Measurements from ENCODE around the gene DNAAF8. TPM values are rescaled to one million over a fixed set of nuclear protein-coding genes. Genes with fewer than 3 reads are reported as not detected.

Gene DNAAF8
- total and polyA plus RNA-seq, 5 donors = 0.28 to 1.3 (median 0.43) TPM; not detected in 1

- peak; percentile 20 to 22 for ATAC-seq
- no peaks in the 10 kb centered on the region for H3K27me3 ChIP-seq (ENCODE audit: control insufficient read depth, insufficient read depth)
- 62% methylated on average over 14 of the region's 14 CpGs for WGBS
- H3K4me3 ChIP-seq (ENCODE audit: low read length) = no peak within 1 kb of the TSS
- H3K4me1 ChIP-seq (ENCODE audit: control insufficient read depth, insufficient read depth, low read length) = no peaks in the 10 kb centered on the region
- H3K9me3 ChIP-seq (ENCODE audit: control insufficient read depth, low read length) = no peaks in the 10 kb centered on the region
- DNase-seq = peak in 1 of 3 donors; percentile 43
- intact Hi-C loops (cut with DNase I) = no loop called here
- H3K27ac ChIP-seq (ENCODE audit: low read length) = no peak within 1 kb of the TSS
These were observed 53.5 kb downstream of the DNAAF8 start, which contains the start of gene SEPTIN12 for GRCh38 chr16:4787627-4788482. SEPTIN12 (minus strand) TSS chr16:4788345; CDS start chr16:4787645, 700 bp downstream.

DNA sequence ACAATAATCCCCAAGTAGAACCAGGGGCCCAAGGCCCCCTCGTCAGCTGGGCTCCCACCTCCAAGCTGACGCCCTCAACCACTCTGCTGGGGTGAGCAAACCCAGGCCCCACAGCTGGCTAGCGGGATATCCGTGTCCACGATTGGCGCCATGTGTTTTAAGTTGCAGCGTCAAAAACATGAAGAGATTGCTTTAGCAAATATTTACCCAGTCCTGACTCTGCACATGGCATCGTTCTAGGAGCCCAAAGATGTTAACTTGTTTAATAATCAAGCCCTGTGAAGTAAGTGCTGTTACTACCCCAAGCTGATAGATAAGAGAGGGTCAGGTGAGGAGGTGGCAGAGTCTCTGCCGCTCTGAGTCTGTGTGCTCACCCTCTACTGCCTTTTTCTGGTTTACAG is 54.2 kb downstream of the DNAAF8 start:
- ATAC-seq = no peak
- intact Hi-C loops (cut with DNase I) = no loop called here
- WGBS = 58% methylated on average over 9 of the region's 9 CpGs
- Histone ChIP-seq H3K4me1 (ENCODE audit: control insufficient read depth, insufficient read depth, low read length) (no peaks in the 10 kb centered on the region), H3K4me3 (ENCODE audit: low read length) (no peak overlapping the region), H3K27me3 (ENCODE audit: control insufficient read depth, insufficient read depth) (no peaks in the 10 kb centered on the region), H3K9me3 (ENCODE audit: control insufficient read depth, low read length) (no peaks in the 10 kb centered on the region), H3K27ac (ENCODE audit: low read length) (no peak overlapping the region)
- peak in 1 of 3 donors; percentile 17 for DNase-seq

- Histone ChIP-seq H3K4me1 (ENCODE audit: control insufficient read depth, insufficient read depth, low read length) (no peaks in the 10 kb centered on the region), H3K4me3 (ENCODE audit: low read length) (no peak overlapping the region), H3K27me3 (ENCODE audit: control insufficient read depth, insufficient read depth) (no peaks in the 10 kb centered on the region), H3K27ac (ENCODE audit: low read length) (no peak overlapping the region), H3K9me3 (ENCODE audit: control insufficient read depth, low read length) (no peaks in the 10 kb centered on the region)
- ATAC-seq (no peak), DNase-seq (no peak)
- intact Hi-C loops (cut with DNase I) = no loop called here
- 79% methylated on average over 7 of the region's 7 CpGs for WGBS
These were observed 54.6 kb downstream of the DNAAF8 start for GRCh38 chr16:4788910-4789309.

DNA sequence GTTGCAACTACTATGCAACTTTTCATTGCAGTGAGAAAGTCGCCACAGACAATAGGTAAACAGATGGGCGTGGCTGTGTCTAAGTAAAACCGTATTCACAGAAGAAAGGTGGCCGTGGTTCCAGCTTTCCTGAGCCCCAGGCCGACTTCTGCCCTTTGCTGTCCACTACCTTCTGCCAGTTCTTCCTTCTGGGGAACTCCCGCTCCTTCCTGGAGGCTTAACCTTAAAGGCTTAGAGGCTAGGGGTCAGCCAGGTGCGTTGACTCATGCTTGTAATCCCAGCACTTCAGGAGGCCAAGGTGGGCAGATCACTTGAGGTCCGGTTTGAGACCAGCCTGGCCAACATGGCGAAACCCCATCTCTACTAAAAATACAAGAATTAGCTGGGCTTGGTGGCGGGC is 55.9 kb downstream of the DNAAF8 start:
- no peaks in the 10 kb centered on the region for H3K9me3 ChIP-seq (ENCODE audit: control insufficient read depth, low read length)
- WGBS = 87% methylated on average over 10 of the region's 10 CpGs
- ATAC-seq (no peak), DNase-seq (peak in 1 of 3 donors; percentile 6)
- H3K27me3 ChIP-seq (ENCODE audit: control insufficient read depth, insufficient read depth) = no peaks in the 10 kb centered on the region
- H3K4me3 ChIP-seq (ENCODE audit: low read length) = no peak overlapping the region
- H3K27ac ChIP-seq (ENCODE audit: low read length) = no peak overlapping the region
- intact Hi-C loops (cut with DNase I) = no loop called here
- H3K4me1 ChIP-seq (ENCODE audit: control insufficient read depth, insufficient read depth, low read length) = no peaks in the 10 kb centered on the region

GRCh38 chr16:4790871-4791270 is 56.5 kb downstream of the DNAAF8 start:
- ATAC-seq = no peak
- 66% methylated on average over 10 of the region's 10 CpGs for WGBS

DNA sequence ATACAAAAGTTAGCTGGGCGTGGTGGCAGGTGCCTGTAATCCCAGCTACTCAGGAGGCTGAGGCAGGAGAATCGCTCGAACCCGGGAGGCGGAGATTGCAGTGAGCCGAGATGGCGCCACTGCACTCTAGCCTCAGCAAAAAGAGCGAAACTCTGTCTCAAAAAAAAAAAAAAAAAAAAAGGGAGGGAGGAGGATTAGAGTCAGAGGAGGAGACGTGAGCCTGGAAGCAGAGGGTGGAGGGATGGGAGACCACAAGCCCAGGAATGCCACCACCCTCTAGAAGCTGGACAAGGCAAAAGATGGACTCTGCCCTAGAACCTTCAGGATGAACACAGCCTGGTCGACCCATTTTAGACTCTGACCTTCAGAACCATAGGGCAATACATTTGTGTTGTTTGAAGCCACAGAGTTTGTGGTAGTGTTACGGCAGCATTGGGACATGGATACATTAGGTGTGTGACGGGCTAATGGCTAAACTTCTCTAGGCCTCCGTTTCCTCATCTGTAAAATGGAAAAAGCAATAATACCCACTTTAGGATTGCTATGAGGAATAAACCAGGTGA is 58.7 kb downstream of the DNAAF8 start:
- Histone ChIP-seq H3K4me3 (ENCODE audit: low read length) (no peak overlapping the region), H3K9me3 (ENCODE audit: control insufficient read depth, low read length) (no peaks in the 10 kb centered on the region), H3K4me1 (ENCODE audit: control insufficient read depth, insufficient read depth, low read length) (no peaks in the 10 kb centered on the region), H3K27ac (ENCODE audit: low read length) (no peak overlapping the region), H3K27me3 (ENCODE audit: control insufficient read depth, insufficient read depth) (no peaks in the 10 kb centered on the region)
- DNase-seq (peak in 1 of 3 donors; percentile 5), ATAC-seq (no peak)
- intact Hi-C loops (cut with DNase I) = no loop called here
- WGBS = 74% methylated on average over 13 of the region's 13 CpGs

More at GRCh38 chr16:4790871-4791270, 56.5 kb downstream of the DNAAF8 start:
- H3K4me3 ChIP-seq (ENCODE audit: low read length) = no peak overlapping the region
- H3K27ac ChIP-seq (ENCODE audit: low read length) = no peak overlapping the region
- H3K4me1 ChIP-seq (ENCODE audit: control insufficient read depth, insufficient read depth, low read length) = no peaks in the 10 kb centered on the region
- H3K27me3 ChIP-seq (ENCODE audit: control insufficient read depth, insufficient read depth) = no peaks in the 10 kb centered on the region
- peak in 1 of 3 donors; percentile 4 for DNase-seq
- intact Hi-C loops (cut with DNase I) = no loop called here
- no peaks in the 10 kb centered on the region for H3K9me3 ChIP-seq (ENCODE audit: control insufficient read depth, low read length)

DNA sequence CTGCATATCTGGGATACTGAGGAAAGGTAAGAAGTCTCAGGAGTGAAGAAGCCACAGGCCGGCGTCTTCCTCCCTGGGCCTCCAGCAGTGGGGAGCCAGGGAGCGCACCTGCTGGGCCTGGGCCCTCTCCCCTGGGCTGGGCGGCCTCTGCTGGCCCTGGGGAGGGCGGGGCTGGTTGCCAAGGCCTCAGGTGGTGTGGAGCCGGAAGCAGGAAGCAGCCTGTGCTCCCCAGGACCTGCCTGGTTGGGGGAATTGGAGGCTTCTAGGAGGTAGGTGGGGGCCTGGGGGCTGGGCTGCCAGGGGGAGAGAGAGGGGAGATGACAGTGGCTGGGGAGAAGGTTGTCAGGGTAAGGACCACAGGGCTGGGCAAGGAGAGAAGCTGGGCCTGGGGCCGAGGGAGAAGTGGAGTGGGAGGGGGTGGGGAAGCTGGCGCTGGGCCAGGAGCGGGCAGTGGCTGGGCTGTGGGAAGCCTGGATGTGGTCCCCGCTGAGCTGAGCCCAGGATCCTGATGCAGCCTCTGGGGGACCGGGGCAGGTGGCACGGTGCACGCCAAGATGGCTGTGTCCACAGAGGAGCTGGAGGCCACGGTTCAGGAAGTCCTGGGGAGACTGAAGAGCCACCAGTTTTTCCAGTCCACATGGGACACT is 61.0 kb downstream of the DNAAF8 start, which contains the start of gene SMIM22:
SMIM22 (plus strand) TSS at position 189 of the 647 bp plus-strand sequence; CDS start at position 555, 366 bp downstream.
- no peak within 1 kb of the TSS for H3K27ac ChIP-seq (ENCODE audit: low read length)
- intact Hi-C loops (cut with DNase I) = no loop called here
- no peaks in the 10 kb centered on the region for H3K4me1 ChIP-seq (ENCODE audit: control insufficient read depth, insufficient read depth, low read length)
- DNase-seq (peak in 1 of 3 donors; percentile 61), ATAC-seq (peak in 1 of 2 donors; percentile 25)
- H3K27me3 ChIP-seq (ENCODE audit: control insufficient read depth, insufficient read depth) = no peaks in the 10 kb centered on the region
- no peaks in the 10 kb centered on the region for H3K9me3 ChIP-seq (ENCODE audit: control insufficient read depth, low read length)
- whole genome bisulfite sequencing = 74% methylated on average over 14 of the region's 14 CpGs
- H3K4me3 ChIP-seq (ENCODE audit: low read length) = no peak within 1 kb of the TSS

- DNase-seq (peak in 1 of 3 donors; percentile 55), ATAC-seq (peak in 1 of 2 donors; percentile 4)
- Histone ChIP-seq H3K4me1 (ENCODE audit: control insufficient read depth, insufficient read depth, low read length) (no peaks in the 10 kb centered on the region), H3K27ac (ENCODE audit: low read length) (no peak overlapping the region), H3K4me3 (ENCODE audit: low read length) (no peak overlapping the region), H3K9me3 (ENCODE audit: control insufficient read depth, low read length) (no peaks in the 10 kb centered on the region), H3K27me3 (ENCODE audit: control insufficient read depth, insufficient read depth) (no peaks in the 10 kb centered on the region)
- WGBS = 94% methylated on average over 30 of the region's 30 CpGs
- intact Hi-C loops (cut with DNase I) = no loop called here
These were observed 61.7 kb downstream of the DNAAF8 start for GRCh38 chr16:4795828-4796572.

- ATAC-seq (no peak), DNase-seq (peak in 1 of 3 donors; percentile 46)
- Histone ChIP-seq H3K27me3 (ENCODE audit: control insufficient read depth, insufficient read depth) (no peaks in the 10 kb centered on the region), H3K27ac (ENCODE audit: low read length) (no peak overlapping the region), H3K9me3 (ENCODE audit: control insufficient read depth, low read length) (no peaks in the 10 kb centered on the region), H3K4me3 (ENCODE audit: low read length) (no peak overlapping the region), H3K4me1 (ENCODE audit: control insufficient read depth, insufficient read depth, low read length) (no peaks in the 10 kb centered on the region)
- WGBS = 87% methylated on average over 21 of the region's 21 CpGs
- intact Hi-C loops (cut with DNase I) = no loop called here
These were observed 62.9 kb downstream of the DNAAF8 start for GRCh38 chr16:4796982-4797804.

DNA sequence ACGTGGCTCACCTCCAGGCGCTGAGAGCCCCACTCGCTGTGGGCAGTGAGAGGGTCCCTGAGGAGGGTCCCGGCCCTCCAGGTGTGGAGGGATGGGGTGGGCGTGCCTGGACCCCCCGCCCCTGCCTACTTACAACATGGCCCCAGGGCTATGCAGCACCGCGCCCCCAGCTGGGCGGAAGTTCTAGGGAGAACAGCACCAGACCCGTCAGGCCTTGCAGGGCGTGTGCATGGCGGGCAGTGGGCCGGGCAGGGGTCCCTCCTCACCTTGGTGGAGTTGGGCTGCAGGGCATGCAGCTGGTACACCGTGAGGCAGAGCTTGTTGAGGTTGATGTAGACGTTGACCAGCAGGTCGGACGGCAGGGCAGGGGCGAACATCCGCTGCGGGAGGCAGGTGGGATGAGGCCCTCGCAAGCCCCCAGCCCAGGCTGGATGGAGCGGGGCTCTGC is 63.5 kb downstream of the DNAAF8 start:
- H3K27ac ChIP-seq (ENCODE audit: low read length) = no peak overlapping the region
- no peak overlapping the region for H3K4me3 ChIP-seq (ENCODE audit: low read length)
- no peaks in the 10 kb centered on the region for H3K4me1 ChIP-seq (ENCODE audit: control insufficient read depth, insufficient read depth, low read length)
- intact Hi-C loops (cut with DNase I) = no loop called here
- H3K9me3 ChIP-seq (ENCODE audit: control insufficient read depth, low read length) = no peaks in the 10 kb centered on the region
- H3K27me3 ChIP-seq (ENCODE audit: control insufficient read depth, insufficient read depth) = no peaks in the 10 kb centered on the region
- DNase-seq (peak in 1 of 3 donors; percentile 58), ATAC-seq (no peak)
- 93% methylated on average over 22 of the region's 22 CpGs for WGBS
